NOMO-1 (cell line): ENCODE data around the gene C5orf58.
A peak's percentile ranks its signal among the peaks of the same experiment; 100 is the strongest.

Experiments used
- DNase-seq, 2 experiments: peaks; one replicate each; lab custom pipeline; 2025; ENCODE audit not compliant: unreplicated experiment in 2 of 2; lab: John Stamatoyannopoulos, UW

C5orf58 gene

DNA sequence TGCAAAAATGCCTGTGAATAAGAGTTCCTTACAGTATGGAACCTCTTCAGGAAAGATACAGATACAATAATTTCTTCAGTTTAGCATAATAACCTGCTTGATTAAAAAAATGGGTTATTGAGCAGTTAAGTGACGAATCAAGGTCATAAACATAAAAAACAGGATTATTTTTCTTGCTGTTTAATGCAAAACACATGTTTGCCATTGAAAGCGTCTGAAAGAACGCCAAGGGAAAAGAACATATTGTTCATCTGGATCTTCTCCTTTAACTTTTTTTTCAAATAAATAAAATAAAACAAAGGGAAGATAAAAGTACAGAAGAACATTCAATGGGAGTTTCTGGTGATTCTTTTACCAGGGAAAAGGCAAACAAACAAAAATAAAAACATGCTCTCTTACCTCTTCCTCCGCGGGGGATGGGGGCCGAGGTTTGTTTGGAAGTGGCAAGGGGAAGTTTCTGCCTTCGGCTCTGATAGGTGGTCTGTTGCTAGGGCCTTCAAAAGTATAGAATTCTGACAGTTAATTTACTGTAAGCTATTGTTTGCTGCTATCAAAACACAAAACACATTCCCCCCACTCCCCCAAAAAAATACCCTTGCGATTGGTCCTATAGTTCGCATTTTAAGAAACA lies 20.1 kb downstream of the C5orf58 start:
- no peak for DNase-seq

DNA sequence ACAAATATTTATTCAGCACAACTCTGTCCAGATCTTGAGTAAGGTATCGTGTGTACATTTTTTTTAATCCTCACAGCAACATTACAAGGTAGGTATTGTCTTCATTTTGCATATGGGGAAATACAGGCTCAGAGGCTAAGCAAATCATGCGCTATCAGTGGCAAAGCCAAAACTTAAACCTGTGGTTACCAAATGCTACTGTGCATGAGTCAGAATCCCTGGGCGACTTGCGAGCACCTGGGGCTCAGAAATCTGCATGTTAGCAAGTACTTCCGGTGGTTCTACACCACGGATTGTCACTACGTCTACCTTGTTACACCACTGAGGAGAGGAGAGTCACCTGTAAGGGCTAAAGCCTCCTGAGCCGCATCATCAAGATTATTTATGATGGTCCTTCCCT lies 21.3 kb downstream of the C5orf58 start:
- DNase-seq = no peak

DNA sequence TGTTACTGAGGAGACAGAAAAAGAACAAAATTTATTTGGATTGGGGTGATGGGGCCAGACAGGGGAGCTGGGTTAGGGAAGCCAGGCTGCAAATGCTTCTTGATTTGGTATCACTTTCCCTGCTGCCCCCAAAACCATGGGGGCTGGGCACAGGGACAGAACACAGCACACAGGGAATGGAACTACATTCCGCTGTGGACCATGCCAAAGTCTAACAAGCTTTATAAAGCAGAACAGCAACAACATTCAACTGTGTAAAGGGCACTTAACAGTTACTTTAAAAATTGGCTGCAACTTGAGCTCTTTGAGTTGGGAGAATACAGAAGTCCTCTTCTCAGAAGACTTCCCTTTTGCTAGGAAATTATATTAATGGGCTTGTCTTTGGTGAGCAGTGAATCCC lies 23.8 kb downstream of the C5orf58 start:
- no peak for DNase-seq

DNA sequence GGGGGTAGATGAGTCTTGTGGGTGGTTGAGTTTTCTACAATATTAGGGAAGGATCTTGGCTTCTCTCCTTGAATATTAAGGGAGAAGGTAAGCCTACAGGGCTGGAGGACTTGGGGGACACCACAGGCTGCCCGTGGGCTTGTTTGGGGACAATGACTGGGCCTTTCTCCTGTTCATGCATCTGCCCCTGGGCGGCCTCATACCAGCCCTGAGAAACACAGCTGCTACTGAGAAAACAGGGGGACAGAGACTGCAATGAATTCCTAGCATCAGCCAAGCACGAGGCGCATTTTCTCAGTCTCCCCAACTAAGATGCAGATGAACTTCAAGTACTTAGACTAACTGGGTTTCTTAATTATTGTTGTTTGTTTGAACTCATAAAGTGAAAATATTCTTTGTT lies 24.6 kb downstream of the C5orf58 start:
- DNase-seq = no peak

DNA sequence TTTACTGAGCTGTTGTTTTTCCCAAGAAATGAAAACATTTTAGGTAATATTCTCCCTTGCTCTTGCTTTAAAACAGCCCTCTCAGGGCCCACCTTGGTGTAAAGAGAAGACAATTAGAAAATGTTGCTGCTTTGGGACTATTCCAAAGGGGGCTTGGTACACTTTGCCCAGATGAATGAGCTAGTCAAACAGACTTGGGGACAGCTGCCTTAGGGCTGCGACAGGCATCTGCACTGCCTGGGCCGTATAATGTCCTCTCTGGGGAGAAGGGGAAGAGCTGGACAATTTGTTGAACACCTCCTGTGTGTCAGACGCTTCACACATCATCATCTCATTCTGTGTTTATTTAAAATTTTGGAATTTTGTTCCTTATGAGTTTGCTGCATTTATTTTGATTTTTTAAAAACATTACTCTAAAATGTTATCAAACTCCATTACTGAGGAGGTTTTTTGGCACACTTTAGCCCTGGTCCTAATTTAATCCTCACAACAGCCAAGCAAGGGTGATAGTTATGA lies 28.8 kb downstream of the C5orf58 start:
- DNase-seq = no peak

DNA sequence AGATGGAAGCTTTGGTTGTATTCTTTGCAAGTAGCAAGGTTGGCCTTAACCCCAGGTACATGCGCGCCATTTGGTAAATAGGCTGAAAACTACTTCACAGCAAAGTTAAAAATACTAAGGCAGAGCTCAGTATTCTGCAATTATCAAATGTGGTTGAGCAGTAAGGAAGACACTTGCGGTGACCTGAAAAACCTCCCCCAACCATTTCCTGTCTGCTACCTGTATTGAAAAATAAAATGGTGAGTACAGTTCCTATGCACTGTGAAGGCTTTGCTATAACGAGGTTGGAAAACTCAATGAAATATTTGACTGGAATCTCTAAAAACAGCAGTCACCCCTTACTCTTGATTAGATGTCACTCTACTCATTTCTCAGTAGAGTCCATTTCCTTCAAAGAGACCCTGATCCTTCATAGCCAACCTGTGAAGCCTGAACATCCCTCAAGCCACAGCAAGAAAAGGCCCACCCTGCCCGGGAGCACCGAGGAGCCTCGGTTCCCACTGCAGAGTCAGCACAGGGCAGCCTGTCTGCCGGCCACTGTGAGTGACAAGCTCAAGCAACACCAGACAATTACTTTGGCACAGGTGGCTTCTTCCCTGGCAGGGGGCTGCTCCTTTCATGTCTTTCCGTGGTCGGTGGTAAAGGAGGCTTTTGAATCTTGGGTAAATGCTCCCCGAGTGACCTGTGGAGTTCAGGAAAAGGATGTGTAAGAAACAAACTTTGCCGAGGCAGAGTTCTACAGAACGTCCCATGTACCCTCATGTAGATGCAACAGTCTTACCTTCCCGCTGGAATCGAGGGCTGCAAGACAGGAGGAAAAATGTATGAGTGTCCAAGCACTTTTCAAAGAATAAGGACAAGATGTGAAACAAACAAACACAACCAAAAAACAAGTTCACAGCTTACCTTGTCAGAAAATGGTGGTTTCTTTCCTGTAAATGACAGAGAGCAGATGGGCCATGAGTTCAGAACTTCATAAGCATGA lies 29.6 kb downstream of the C5orf58 start:
- no peak for DNase-seq

DNA sequence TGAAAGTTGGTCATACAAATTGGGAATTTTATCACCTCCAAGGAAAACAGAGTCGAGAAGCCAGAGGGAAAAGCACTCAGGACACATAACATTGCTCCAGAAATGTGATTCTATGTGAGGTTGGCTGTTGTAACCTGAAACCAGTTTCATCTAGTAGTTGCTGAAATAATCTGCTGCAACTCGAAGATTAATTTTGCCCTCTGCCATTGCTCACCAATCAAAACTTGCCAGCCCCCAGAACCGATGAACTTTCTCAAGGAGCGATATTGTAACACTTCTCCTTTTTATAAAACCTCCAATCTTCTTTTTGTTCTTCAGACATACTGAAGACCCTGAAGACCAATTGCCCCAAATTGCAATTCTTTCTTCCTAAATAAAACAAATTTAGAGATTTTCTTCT lies 31.1 kb downstream of the C5orf58 start:
- no peak for DNase-seq

DNA sequence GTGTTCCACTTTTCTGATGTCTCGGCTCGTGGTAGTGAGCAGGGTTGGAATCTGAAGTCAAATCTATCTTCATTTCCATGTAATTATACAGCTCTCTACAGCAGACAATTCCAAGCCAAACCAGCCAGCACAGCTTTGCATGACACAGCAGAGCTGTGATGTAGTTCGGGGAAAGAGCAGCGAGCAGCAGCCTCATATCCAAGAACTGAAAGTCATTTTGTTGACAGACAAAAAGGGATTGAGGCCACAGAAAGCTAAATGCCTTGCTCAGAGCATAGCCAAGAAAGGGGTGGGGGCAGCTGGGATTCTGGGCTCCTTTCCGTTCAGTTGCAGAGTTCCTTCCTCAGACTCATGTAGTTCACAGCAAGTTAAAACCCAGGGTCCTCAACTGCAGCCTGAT lies 32.7 kb downstream of the C5orf58 start:
- no peak for DNase-seq

DNA sequence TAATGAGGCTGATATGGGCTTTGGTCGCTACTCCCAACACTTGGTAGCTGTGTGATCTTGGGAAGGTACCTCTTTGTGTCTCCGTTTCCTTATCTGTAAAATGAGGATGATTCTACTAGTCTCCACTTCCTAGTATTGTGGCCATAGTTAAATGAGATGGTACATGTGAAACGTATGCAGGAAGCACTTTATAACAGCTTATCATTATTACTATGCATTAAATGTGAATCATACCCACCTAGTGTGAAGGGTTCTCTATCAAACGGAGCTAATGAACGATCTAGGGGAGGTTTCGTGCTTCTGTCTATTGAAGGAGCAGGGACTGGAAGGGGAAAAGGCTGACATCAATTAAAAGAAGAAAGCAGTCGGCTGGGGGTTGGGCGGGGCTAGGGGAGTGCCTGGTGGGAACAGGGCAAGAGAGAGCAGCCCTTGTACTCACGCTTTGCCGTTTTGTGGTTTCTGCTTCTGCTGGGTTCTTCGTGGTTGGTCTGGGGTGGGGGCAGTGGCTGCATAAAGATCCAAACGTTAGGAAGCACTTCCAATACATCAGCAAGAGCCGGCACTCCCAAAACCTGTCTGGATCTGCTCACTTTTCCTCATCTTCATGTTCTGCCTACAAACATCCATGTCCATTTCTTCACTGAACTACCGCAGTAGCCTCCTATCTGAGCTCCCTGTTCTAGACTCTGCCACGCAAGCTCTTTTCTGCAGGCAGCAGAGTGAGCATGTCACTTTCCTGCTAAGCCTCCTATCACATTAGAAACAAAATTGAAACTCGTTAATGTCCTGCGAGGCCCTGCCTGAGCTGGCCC lies 34.0 kb downstream of the C5orf58 start:
- no peak for DNase-seq

DNA sequence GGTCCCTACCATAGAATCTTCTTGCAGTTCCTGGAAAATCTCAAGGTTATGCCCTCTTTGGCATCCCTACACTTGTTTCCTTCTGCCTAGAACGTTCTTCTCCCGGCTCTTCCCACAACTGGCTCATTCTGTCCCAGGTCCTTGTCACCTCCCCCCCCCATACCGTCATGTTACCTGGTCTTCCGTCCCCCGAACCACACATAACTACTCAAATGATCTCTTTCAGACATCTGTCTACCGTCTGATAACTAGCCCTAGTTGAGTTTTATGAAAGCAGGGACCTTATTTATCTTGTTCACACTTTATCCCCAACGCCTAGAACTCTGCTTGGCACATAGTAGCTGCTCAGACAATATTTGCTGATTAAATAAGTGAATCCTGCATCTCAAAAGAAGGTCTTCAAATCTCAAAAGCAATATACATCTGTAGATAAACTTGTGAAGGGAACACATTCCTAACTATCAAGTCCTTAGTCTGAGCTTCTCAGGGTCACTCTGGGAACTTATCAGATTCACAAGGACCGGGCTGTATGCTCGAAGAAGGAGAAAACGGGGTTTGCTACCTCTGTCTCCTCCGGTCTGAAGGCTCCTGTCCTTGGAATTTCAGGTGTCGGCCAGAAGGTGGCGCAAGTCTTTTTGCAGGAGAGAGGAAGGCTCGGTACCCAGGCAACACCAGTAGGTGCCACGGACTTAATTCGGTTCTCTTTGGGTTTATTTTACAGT lies 34.8 kb downstream of the C5orf58 start:
- peak; percentile 65 to 80 for DNase-seq

DNA sequence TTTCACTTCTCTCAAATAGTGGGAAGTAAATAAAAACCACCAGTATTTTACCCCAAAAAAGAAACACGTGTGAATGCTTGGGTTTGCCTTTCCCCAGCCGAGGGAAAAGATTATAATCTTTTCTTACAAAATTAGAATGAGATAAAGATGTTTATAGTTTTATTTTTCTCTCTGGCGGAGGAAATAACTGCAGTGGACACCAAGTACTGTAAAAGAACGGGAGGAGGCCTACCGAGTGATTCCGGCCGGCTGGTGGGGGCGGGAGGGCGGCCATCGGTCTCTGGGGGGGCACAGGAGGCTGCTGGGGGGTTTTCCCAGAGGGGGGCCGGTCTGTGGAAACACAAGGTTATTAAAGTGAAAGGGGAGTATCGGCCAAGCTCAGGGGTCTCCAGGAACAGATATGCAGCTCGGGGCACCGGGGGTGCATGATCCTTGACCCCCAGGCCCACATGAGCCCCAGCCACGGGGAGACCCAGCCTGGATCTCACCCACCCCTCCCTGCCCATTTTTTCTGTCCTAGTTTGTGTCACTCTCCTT lies 35.4 kb downstream of the C5orf58 start:
- no peak for DNase-seq

DNA sequence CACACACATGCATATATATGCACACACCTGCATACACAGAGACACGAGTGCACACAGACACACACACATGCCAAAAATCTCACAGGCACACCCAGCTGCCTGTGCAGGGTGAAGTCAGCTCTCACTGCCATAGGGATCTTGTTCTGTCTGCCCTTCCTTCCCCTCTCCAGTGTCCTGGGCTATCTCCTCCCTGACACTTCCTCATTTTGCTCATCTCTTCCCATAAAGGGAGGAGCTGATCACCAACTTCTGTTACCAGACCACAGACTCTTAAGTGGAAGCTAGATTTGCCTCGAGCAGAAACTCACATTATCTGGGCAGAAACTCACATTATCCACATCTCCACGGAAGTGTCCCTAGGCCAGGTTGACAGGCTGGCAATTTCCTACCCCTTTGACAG lies 36.1 kb downstream of the C5orf58 start:
- peak; percentile 85 for DNase-seq

DNA sequence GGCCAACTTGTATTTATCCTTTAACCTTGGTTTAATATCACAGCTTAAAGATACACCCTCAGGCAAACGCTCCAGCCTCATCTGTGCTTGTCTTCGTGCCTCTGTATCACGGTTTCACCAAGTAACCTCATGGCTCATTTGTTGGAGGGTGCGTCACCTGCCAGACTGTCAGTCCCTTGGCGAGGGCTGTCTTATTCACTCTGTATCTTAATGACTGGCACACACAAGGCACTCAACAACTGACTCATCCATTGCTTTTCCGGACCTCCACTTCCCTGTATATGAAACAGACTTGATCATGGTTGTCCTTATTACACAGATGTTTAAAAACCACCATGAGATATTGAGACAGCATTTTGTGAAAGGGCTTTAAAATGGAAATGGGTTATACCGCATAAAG lies 36.8 kb downstream of the C5orf58 start:
- DNase-seq = peak; percentile 59 to 87

DNA sequence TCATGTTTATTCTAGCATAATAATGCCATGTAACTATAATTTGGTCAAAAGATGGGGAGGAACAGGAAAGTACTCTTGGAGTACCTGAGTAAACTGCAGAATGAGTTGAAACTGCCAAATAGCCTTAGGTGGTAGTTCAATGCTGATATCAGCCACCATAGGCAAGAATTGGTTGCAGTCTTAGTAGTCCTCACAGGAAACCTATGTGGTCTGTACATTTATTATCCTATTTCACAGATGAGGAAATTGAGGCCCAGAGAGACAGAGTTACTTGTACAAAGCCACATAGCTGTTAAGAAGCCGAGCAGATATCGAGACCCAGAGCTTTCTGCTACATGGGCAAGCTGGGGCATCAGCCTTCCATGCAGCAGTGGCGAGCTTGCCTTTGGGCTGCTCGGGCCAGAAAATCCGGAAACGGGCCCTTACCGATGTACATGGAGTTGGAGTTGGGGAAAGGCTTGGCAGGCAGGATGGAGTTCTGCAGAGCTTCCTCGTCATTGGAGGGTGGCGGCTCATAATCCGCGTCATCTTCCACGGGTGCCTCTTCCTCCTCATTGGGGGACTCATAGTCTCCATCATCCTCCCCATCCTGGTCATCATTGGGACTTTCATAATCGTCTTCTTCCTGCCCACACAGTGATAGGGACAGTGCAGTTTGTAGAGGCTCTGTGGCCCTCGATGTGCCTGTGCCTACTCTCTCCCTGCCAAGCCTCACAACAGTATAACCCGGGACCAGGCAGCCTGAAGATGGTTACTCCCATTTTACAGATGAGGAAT lies 37.7 kb downstream of the C5orf58 start:
- no peak for DNase-seq

DNA sequence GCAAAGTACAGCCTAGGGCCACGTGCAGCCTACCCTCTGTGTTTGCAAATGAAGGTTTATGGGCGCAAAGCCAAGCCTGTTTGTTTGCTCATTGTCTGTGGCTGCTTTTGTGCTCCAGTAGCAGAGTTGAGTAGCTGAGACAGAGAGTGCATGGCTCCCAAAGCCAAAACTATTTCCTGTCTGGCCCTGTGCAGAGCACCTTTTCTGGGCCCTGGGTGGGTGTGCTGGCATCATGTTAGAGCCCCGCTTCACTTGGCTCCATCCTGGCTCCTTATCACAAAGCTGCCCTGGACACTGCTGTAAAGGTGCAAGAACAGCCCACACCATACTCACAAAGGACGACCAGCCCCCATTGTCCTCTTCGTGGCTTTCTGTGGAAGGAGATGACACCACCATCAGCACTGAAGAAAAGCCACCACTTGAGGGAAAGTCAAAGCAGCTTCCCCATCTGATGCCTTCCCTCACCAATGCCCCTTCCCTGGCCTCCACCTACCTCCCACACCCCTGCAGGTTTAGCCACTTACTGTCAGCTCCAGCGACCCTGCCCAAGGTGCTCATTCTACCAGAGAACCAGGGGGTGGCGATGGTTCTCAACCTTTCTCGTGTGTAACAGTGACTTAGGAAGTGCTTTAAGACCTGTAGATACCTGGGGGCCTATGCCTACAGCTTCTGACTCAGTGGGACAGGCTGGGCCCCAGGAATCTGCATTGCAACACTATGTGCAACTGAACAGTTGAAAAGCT lies 41.4 kb downstream of the C5orf58 start:
- DNase-seq = no peak

DNA sequence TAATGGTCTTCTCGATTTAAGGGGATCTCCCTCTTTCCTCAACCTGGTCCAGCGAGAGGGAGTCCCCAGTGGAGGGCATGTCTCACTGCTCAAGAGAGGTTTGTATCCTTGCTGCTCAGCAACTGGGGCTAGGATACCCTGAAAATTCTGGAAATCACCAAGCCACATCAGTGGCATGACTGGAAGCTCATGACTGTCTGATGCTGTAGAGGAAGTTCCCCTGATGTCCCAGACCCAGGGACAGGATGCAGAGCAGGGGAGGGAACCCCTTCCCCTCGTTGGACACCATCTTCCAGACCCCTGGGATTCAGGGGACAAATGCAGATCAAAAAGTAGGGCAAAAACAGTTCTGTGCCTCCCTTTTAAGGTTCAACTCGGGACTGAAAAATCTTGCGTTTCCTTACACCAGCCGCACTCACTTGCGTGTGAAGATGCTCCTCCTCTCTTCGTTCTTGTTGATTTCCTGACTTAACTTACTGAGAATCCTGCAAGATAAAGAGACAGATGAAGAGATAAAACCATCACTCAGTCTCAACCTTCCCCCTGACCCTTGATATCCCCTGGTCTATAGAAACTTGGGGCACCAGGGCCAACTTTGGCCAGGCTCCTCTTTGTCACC lies 42.7 kb downstream of the C5orf58 start:
- no peak for DNase-seq

DNA sequence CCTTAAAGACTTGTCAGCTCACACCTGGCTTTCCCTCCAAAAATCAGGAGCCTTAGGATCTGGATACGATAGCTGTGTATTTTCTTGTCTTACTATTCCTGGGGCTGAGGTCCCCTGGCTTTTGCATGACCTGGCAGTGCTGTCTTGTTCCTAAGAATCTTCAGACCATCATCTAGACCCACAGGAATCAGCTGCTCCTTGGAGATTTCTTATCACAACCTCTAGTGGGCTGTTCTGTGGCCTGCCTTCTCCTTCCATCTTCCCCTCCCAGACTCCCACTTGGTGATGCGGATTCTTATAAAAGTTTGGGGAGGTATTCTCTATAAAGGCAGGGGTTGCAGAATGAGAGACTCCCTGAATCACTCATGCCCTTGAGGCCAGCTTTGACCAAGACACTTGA lies 43.4 kb downstream of the C5orf58 start:
- DNase-seq = no peak

DNA sequence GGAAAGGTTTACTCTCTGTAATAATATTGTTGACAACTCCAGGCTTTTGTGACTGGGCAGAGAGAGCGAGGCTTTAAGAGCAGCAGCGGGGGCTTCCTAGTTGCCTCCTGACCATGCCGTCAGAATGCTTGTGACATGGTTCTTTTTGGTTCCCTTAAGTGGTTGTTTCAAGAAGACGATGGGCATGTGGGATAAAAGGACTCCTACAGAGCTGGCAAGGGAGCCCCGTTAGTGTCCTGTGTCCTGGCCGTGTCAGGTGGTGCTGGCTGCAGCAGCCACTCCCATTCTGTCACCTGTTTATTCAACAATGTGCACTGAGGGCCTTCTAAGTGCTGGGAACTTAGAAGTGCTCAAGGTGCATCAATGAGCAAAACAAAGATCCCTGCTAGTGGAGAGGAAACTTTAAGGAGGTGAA lies 45.1 kb downstream of the C5orf58 start:
- no peak for DNase-seq
